AG04450 (cell line): ENCODE measurements around the gene CALHM2. TPM values are rescaled to one million over a fixed set of nuclear protein-coding genes. Genes with fewer than 3 reads are reported as not detected.

ENCODE experiments used
- CTCF ChIA-PET: fragments of 300-600, 350-600 bp; formaldehyde crosslinking; extraction: SDS; loops from one replicate; lab custom pipeline; 2022; ENCODE audit warnings: antibody characterized with exemption, inconsistent platforms; lab: Charles Lee
- POLR2A ChIA-PET: fragments of 350-600 bp; formaldehyde crosslinking; extraction: SDS; loops from one replicate; lab custom pipeline; 2021; ENCODE audit warnings: antibody characterized with exemption, inconsistent platforms; lab: Yijun Ruan, JAX
- DNase-seq: peaks from one replicate; pipeline ENCODE4 v3.0.0-alpha.2; 2011; ENCODE audit warnings: low read depth, low spot score
- H3K27ac ChIP-seq: one replicate; pipeline ENCODE4 v1.5.1; 2012; ENCODE audit warnings: low read depth, low read length, control low read depth
- H3K27me3 ChIP-seq: one replicate; pipeline ENCODE4 v1.6.0; 2012; ENCODE audit warnings: low read length; ENCODE audit not compliant: control insufficient read depth, insufficient read depth
- H3K4me3 ChIP-seq: 2 replicates; pipeline ENCODE4 v1.5.1; 2011; ENCODE audit warnings: mild to moderate bottlenecking, low read depth, low read length, control low read depth
- H3K9me3 ChIP-seq: 2 replicates; pipeline ENCODE4 v1.5.1; 2012; ENCODE audit warnings: low read length; ENCODE audit not compliant: control insufficient read depth, insufficient read depth
- polyA plus RNA-seq: library from polyadenylated mRNA; depleted of rRNA; stranded (reverse); fragments of >200 nt; gene quantifications from 2 replicates; pipeline ENCODE4 v1.2.3, GENCODE V29; 2011
- TF ChIP-seq, protein P1 (sequence below): IDR thresholded peaks from 2 replicates; pipeline ENCODE4 v1.5.1; 2011; ENCODE audit warnings: low read depth, low read length, control low read depth, inconsistent platforms

CALHM2 gene
- polyA plus RNA-seq, 1 experiment: 9.2 TPM

- ChIA-PET POLR2A (no interaction called here), CTCF (interaction anchor here (1.1 to 1.2 kb wide), 2 partner anchors 16 to 17 kb away, joined by 3 to 4 read pairs; no protein-coding TSS in a partner anchor)
- H3K27ac ChIP-seq: no peak overlapping the region
- H3K27me3 ChIP-seq: peaks cover 11% of the 10 kb centered on the region
- DNase-seq: no peak
- H3K4me3 ChIP-seq: no peak overlapping the region
- TF ChIP-seq, protein P1, sequence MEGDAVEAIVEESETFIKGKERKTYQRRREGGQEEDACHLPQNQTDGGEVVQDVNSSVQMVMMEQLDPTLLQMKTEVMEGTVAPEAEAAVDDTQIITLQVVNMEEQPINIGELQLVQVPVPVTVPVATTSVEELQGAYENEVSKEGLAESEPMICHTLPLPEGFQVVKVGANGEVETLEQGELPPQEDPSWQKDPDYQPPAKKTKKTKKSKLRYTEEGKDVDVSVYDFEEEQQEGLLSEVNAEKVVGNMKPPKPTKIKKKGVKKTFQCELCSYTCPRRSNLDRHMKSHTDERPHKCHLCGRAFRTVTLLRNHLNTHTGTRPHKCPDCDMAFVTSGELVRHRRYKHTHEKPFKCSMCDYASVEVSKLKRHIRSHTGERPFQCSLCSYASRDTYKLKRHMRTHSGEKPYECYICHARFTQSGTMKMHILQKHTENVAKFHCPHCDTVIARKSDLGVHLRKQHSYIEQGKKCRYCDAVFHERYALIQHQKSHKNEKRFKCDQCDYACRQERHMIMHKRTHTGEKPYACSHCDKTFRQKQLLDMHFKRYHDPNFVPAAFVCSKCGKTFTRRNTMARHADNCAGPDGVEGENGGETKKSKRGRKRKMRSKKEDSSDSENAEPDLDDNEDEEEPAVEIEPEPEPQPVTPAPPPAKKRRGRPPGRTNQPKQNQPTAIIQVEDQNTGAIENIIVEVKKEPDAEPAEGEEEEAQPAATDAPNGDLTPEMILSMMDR: no peak
- H3K9me3 ChIP-seq: no peaks in the 10 kb centered on the region; the same call in 1 of the 2 replicates
These were observed 17.0 kb upstream of the CALHM2 start for GRCh38 chr10:103469201-103469600.

DNA sequence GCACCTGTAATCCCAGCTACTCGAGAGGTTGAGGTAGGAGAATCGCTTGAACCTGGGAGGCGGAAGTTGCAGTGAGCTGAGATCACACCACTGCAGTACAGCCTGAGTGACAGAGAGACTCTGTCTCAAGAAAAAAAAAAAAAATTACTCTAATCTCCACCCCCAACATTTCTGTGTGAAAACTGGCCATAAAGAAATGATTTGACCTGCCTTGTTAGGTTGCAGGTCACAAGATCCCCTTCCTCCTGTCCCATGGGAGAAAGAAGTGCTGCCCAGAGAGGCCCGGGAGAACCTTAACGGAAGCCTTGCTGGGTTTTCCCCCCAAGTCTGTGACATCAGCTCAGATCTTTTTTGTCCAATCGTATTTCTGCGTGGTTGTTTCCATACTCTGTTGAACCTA lies 15.2 kb upstream of the CALHM2 start:
- H3K27me3 ChIP-seq: peaks cover 11% of the 10 kb centered on the region
- no peak overlapping the region for H3K27ac ChIP-seq
- POLR2A ChIA-PET: no interaction called here
- H3K4me3 ChIP-seq: no peak overlapping the region
- TF ChIP-seq, protein P1: no peak
- no peak for DNase-seq
- H3K9me3 ChIP-seq: no peaks in the 10 kb centered on the region; the same call in 1 of the 2 replicates
- CTCF ChIA-PET: interaction anchor here (1.0 kb wide), 1 partner anchor 18 kb away, joined by 4 read pairs; no protein-coding TSS in a partner anchor

GRCh38 chr10:103466734-103467133 lies 14.6 kb upstream of the CALHM2 start:
- CTCF ChIA-PET: interaction anchor here (1.0 kb wide), 1 partner anchor 19 kb away, joined by 4 read pairs; no protein-coding TSS in a partner anchor
- no peak for DNase-seq
- Histone ChIP-seq H3K27me3 (peaks cover 8% of the 10 kb centered on the region), H3K4me3 (no peak overlapping the region), H3K9me3 (no peaks in the 10 kb centered on the region; the same call in 1 of the 2 replicates), H3K27ac (no peak overlapping the region)
- POLR2A ChIA-PET: interaction anchor here (2.1 kb wide), 1 partner anchor 15 kb away, joined by 4 read pairs; the partner anchor contains the start of gene CALHM2
- TF ChIP-seq, protein P1: no peak

- TF ChIP-seq, protein P1: no peak
- no peak for DNase-seq
These were observed 13.4 kb upstream of the CALHM2 start for GRCh38 chr10:103465411-103466179.

More at GRCh38 chr10:103465411-103466179, 13.4 kb upstream of the CALHM2 start:
- no peak overlapping the region for H3K27ac ChIP-seq
- ChIA-PET CTCF (interaction anchor here (1.1 to 1.2 kb wide), 2 partner anchors 15 to 17 kb away, joined by 3 to 5 read pairs; no protein-coding TSS in a partner anchor), POLR2A (interaction anchor here (2.1 kb wide), 1 partner anchor 13 kb away, joined by 4 read pairs; the partner anchor contains the start of gene CALHM2)
- H3K27me3 ChIP-seq: peaks cover 8% of the 10 kb centered on the region
- H3K9me3 ChIP-seq: no peaks in the 10 kb centered on the region; the same call in 1 of the 2 replicates
- H3K4me3 ChIP-seq: no peak overlapping the region
